MCF 10A (cell line): Measurements from ENCODE around the gene PSAP. TPM values are rescaled to one million over a fixed set of nuclear protein-coding genes. Genes with fewer than 3 reads are reported as not detected.
A peak's percentile ranks its signal among the peaks of the same experiment; 100 is the strongest.

ENCODE experiments used
- BruUV-seq: library from RNA; stranded (reverse); fragments of 400-500 nt; replicated peaks from 2 replicates; lab custom pipeline; 2021; lab: Mats Ljungman, UMichigan
- CTCF ChIA-PET: fragments of 300-600 bp; sonication (Branson Sonifier 250); formaldehyde crosslinking; extraction: SDS; loops from one replicate; lab custom pipeline; 2021; ENCODE audit warnings: antibody characterized with exemption, inconsistent platforms; lab: Yijun Ruan, JAX
- POLR2A ChIA-PET: fragments of 300-600, 350-650 bp; sonication (Branson Sonifier 250); formaldehyde crosslinking; extraction: SDS; loops from one replicate; lab custom pipeline; 2020; ENCODE audit warnings: antibody characterized with exemption, inconsistent platforms; lab: Yijun Ruan, JAX
- DNase-seq: peaks from one replicate; pipeline ENCODE4 v3.0.0-alpha.2; 2018; ENCODE audit not compliant: unreplicated experiment
- H3K27ac Mint-ChIP-seq: one replicate; pipeline ENCODE4 v1.8.0; 2022; ENCODE audit warnings: mild to moderate bottlenecking, low read depth, mixed read lengths; ENCODE audit not compliant: unreplicated experiment
- H3K27me3 Mint-ChIP-seq: one replicate; pipeline ENCODE4 v1.8.0; 2022; ENCODE audit warnings: mixed read lengths; ENCODE audit not compliant: insufficient read depth, unreplicated experiment
- H3K36me3 Mint-ChIP-seq: one replicate; pipeline ENCODE4 v1.8.0; 2022; ENCODE audit warnings: mild to moderate bottlenecking, moderate library complexity, mixed read lengths; ENCODE audit not compliant: insufficient read depth, unreplicated experiment
- H3K4me1 Mint-ChIP-seq: one replicate; pipeline ENCODE4 v1.8.0; 2022; ENCODE audit warnings: mixed read lengths; ENCODE audit not compliant: insufficient read depth, unreplicated experiment
- H3K4me3 Mint-ChIP-seq: one replicate; pipeline ENCODE4 v1.8.0; 2022; ENCODE audit warnings: mild to moderate bottlenecking, moderate library complexity, mixed read lengths; ENCODE audit not compliant: unreplicated experiment
- H3K9me3 Mint-ChIP-seq: one replicate; pipeline ENCODE4 v1.8.0; 2022; ENCODE audit warnings: mixed read lengths; ENCODE audit not compliant: unreplicated experiment
- intact Hi-C: fragments of 100-400 bp; cut with micrococcal nuclease; formaldehyde crosslinking; loops from 2 replicates; pipeline ENCODE4 v1.14.1; 2022
- total RNA-seq: library from RNA; stranded (reverse); gene quantifications from 2 replicates; pipeline ENCODE4 v1.2.3, GENCODE V29; 2022
- TF ChIP-seq, protein P1 (sequence below): fragments of 200-600 bp; IDR thresholded peaks from one replicate; pipeline ENCODE4 v1.8.0; 2022; ENCODE audit warnings: antibody characterized with exemption, mild to moderate bottlenecking; ENCODE audit not compliant: unreplicated experiment

The PSAP gene
- total RNA-seq, 1 experiment from 2014 or later = 506 TPM

DNA sequence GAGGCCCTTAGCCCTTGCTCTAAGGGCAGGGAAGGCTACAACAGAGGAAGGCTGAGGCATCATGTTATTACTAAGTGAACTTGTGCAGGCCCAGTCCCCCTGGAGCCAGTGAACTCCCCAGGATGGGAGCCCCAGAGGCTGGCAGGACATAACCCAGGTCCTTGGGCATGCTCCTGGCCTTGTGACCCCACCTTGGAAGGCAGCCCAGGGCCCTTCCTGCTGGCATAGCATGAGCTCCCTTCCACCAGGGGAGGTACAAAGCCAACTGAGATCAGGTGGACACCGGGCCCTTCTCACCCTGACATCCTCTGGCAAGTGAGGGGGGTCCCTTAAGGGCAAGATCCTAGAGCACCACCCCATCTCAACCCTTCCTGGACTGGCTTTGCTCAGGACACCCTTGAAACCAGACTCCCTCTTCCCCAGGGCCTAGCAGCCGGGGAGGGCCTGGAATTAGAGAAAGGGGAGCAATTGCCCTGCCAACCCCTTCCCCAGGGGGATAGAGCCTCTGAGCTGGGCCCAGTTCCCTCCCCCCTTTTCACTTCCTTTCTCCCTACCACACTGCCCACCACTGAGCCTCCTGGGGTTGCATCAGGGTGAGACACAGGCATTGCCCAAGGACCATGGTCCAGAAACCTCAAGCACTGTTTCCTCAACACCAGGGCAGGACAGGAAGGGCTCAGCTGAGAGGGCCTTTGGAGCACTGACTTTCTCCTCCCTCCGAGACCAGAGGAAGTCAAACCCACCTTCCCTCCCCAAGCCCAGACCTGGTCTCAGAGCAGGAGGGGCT, 75.9 kb downstream of the PSAP start:
- no peaks in the 10 kb centered on the region for H3K36me3 Mint-ChIP-seq

GRCh38 chr10:71773221-71773971, 77.7 kb downstream of the PSAP start, which contains the start of gene VSIR:
TSS of gene VSIR (minus strand) at chr10:71773520. CDS start at chr10:71773439, 81 bp downstream.
- Mint-ChIP-seq H3K27me3 (no peaks in the 10 kb centered on the region), H3K27ac (peak within 1 kb of the TSS; percentile 67), H3K36me3 (no peaks in the 10 kb centered on the region), H3K4me1 (peaks cover 19% of the 10 kb centered on the region), H3K4me3 (peak within 1 kb of the TSS; percentile 70), H3K9me3 (no peaks in the 10 kb centered on the region)
- peak; percentile 80 for DNase-seq
- TF ChIP-seq, protein P1, sequence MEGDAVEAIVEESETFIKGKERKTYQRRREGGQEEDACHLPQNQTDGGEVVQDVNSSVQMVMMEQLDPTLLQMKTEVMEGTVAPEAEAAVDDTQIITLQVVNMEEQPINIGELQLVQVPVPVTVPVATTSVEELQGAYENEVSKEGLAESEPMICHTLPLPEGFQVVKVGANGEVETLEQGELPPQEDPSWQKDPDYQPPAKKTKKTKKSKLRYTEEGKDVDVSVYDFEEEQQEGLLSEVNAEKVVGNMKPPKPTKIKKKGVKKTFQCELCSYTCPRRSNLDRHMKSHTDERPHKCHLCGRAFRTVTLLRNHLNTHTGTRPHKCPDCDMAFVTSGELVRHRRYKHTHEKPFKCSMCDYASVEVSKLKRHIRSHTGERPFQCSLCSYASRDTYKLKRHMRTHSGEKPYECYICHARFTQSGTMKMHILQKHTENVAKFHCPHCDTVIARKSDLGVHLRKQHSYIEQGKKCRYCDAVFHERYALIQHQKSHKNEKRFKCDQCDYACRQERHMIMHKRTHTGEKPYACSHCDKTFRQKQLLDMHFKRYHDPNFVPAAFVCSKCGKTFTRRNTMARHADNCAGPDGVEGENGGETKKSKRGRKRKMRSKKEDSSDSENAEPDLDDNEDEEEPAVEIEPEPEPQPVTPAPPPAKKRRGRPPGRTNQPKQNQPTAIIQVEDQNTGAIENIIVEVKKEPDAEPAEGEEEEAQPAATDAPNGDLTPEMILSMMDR = peak; percentile 83
- BruUV-seq = no TSS peak
- ChIA-PET POLR2A (interaction anchor here (0.5 to 1.9 kb wide), 8 partner anchors 10 to 123 kb away, joined by 3 to 8 read pairs (median 4); partner anchors contain the start of gene PSAP), CTCF (interaction anchor here (0.6 to 1.9 kb wide), 11 partner anchors 9 to 502 kb away, joined by 3 to 8 read pairs (median 4); no protein-coding TSS in a partner anchor)
- intact Hi-C loops = loop anchor here (5.0 kb wide), 1 partner anchor 61 kb away; no protein-coding TSS in a partner anchor

More for the DNA sequence above, 75.9 kb downstream of the PSAP start:
- intact Hi-C loops = loop anchor here (5.0 kb wide), 1 partner anchor 63 kb away; no protein-coding TSS in a partner anchor
- no peak overlapping the region for H3K4me3 Mint-ChIP-seq
- no peaks in the 10 kb centered on the region for H3K9me3 Mint-ChIP-seq
- ChIA-PET POLR2A (interaction anchor here (0.7 to 1.9 kb wide), 2 partner anchors 8 kb away, joined by 3 to 5 read pairs; no protein-coding TSS in a partner anchor), CTCF (interaction anchor here (0.6 to 2.2 kb wide), 5 partner anchors 17 to 391 kb away, joined by 3 to 7 read pairs (median 4); no protein-coding TSS in a partner anchor)
- no peak overlapping the region for H3K27ac Mint-ChIP-seq
- BruUV-seq = no TSS peak
- no peak for DNase-seq
- H3K4me1 Mint-ChIP-seq = peaks cover 19% of the 10 kb centered on the region
- H3K27me3 Mint-ChIP-seq = no peaks in the 10 kb centered on the region
- TF ChIP-seq, protein P1 = no peak

DNA sequence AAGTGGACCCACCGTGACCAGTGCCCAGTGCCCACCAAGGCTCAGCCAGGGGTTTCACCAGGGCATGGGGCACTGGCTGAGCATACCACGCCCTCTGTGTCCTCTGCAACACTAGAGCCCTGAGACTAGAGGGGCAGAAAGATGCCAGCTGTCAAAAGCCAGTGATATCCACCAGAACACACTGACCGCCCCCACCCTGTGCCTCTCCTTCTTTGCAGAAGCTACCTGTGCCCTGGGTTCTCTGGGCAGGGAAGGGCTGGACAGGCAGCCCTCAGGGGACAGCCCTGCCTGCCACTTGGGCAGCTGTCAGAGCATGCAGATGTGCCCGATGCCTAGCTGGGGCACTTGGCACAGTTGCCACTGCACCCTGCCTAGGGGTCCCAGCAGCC, 78.2 kb downstream of the PSAP start:
- no peaks in the 10 kb centered on the region for H3K27me3 Mint-ChIP-seq
- POLR2A ChIA-PET = interaction anchor here (0.5 to 1.9 kb wide), 7 partner anchors 10 to 124 kb away, joined by 3 to 6 read pairs (median 4); no protein-coding TSS in a partner anchor

More for the DNA sequence above, 78.2 kb downstream of the PSAP start:
- CTCF ChIA-PET = interaction anchor here (0.6 to 1.9 kb wide), 10 partner anchors 8 to 502 kb away, joined by 3 to 8 read pairs (median 4); no protein-coding TSS in a partner anchor
- Mint-ChIP-seq H3K36me3 (no peaks in the 10 kb centered on the region), H3K9me3 (no peaks in the 10 kb centered on the region), H3K27ac (no peak overlapping the region), H3K4me3 (peak overlapping the region; percentile 70), H3K4me1 (peaks cover 19% of the 10 kb centered on the region)
- DNase-seq = no peak
- intact Hi-C loops = loop anchor here (5.0 kb wide), 1 partner anchor 61 kb away; no protein-coding TSS in a partner anchor
- BruUV-seq = no TSS peak
- TF ChIP-seq, protein P1 = no peak
